HL-60 (cell line): ENCODE data around the gene DTWD2.

ENCODE experiments used
- DNase-seq, 2 experiments: peaks; one replicate each; pipeline ENCODE4 v3.0.0-alpha.2; 2010 to 2020; ENCODE audit warnings: low read depth in 1 of 2, low spot score in 1 of 2
- H3K27ac ChIP-seq: fragments of 250-450 bp; sonication (Bioruptor Pico); replicated peaks from 2 replicates; pipeline ENCODE4 v1.5.1; 2020; ENCODE audit warnings: mild to moderate bottlenecking, moderate library complexity
- H3K27me3 ChIP-seq: fragments of 250-450 bp; sonication (Bioruptor Pico); 2 replicates; pipeline ENCODE4 v1.5.1; 2021; ENCODE audit warnings: mild to moderate bottlenecking, moderate library complexity; ENCODE audit not compliant: insufficient read depth, poor library complexity, severe bottlenecking
- H3K4me3 ChIP-seq: replicated peaks from 2 replicates; pipeline ENCODE4 v1.5.1; 2011; ENCODE audit warnings: mild to moderate bottlenecking, control low read depth, low read length; ENCODE audit not compliant: insufficient read depth
- CTCF ChIP-seq: IDR thresholded peaks from one replicate; pipeline ENCODE4 v1.5.1; 2011; ENCODE audit warnings: low read length, control low read depth, inconsistent platforms; ENCODE audit not compliant: insufficient read depth
- GABPA ChIP-seq: IDR thresholded peaks from 2 replicates; pipeline ENCODE4 v1.6.1; 2012; ENCODE audit warnings: low read depth
- POLR2AphosphoS5 ChIP-seq: IDR thresholded peaks from 2 replicates; pipeline ENCODE4 v1.6.1; 2012; ENCODE audit warnings: low read depth
- REST ChIP-seq: IDR thresholded peaks from 2 replicates; pipeline ENCODE4 v1.6.1; 2012; ENCODE audit warnings: low read depth; ENCODE audit not compliant: insufficient replicate concordance
- SPI1 ChIP-seq: IDR thresholded peaks from 2 replicates; pipeline ENCODE4 v1.6.1; 2012; ENCODE audit warnings: low read depth, mild to moderate bottlenecking, borderline replicate concordance

DTWD2 gene

GRCh38 chr5:118937393-118938061 lies 50.8 kb downstream of the DTWD2 start:
- Histone ChIP-seq H3K27ac (no peak overlapping the region), H3K27me3 (no peaks in the 10 kb centered on the region), H3K4me3 (no peak overlapping the region)
- TF ChIP-seq POLR2AphosphoS5 (no peak), GABPA (no peak), CTCF (no peak), REST (no peak), SPI1 (peak; percentile 35; the same call in 1 of the 2 replicates)
- DNase-seq: no peak

- no peak for DNase-seq
- Histone ChIP-seq H3K27me3 (no peaks in the 10 kb centered on the region), H3K27ac (no peak overlapping the region), H3K4me3 (no peak overlapping the region)
- TF ChIP-seq GABPA (no peak), SPI1 (no peak), CTCF (no peak), REST (no peak), POLR2AphosphoS5 (no peak)
Observed at GRCh38 chr5:118933703-118934102, 54.6 kb downstream of the DTWD2 start.

GRCh38 chr5:118931564-118931963 lies 56.8 kb downstream of the DTWD2 start:
- no peak for TF ChIP-seq REST
- no peak for TF ChIP-seq POLR2AphosphoS5
- no peak for TF ChIP-seq SPI1
- no peak for TF ChIP-seq CTCF
- TF ChIP-seq GABPA: no peak
- H3K27ac ChIP-seq: no peak overlapping the region
- DNase-seq: no peak

More at GRCh38 chr5:118931564-118931963, 56.8 kb downstream of the DTWD2 start:
- Histone ChIP-seq H3K4me3 (no peak overlapping the region), H3K27me3 (no peaks in the 10 kb centered on the region)
